Measurements from ENCODE around the gene SLFN5. TPM values are rescaled to one million over a fixed set of nuclear protein-coding genes. Genes with fewer than 3 reads are reported as not detected.

Gene SLFN5
- 63.5 and 74.9 TPM in 2 replicates for total RNA-seq

DNA sequence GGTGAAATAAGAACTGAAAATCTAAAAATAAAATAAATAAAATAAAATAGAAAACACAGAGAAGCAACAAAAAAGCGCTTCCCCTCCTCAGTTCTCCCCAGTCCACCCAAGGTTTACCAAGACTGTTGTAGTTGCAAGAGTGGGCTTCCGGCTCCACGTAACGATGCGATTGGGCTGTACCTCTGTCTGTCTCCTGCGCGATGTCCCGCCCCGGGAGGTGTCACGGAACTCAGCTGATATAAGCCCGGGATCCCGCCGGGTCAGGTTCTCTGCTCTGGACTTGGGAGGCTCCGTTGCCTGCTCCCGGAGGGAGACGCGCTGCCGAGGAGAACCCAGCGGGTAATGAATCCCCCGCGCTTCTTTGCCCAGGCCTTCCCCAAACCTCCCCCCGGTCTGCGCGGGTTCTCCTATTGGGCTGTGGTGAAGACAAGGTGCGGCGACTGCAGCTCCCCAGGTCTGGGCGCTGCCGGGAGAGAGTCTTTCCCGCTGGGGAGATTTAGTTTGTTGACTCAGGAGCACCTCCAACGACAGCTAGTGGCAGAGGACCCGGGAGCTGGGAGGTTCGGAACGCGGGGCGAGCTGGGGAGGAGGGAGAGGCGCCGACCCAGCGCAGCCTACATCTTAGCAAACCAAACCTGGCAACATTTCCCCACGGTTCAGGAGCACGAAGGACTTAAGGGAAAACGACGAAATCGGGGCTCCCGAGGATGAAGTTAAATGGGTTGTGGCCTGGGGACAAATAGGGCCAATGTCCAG, at the start of gene SLFN5:
Gene SLFN5 (plus strand): TSS at position 268 of the 756 bp plus-strand sequence. CDS start 15,619 bp downstream, outside the sequence.

DNA sequence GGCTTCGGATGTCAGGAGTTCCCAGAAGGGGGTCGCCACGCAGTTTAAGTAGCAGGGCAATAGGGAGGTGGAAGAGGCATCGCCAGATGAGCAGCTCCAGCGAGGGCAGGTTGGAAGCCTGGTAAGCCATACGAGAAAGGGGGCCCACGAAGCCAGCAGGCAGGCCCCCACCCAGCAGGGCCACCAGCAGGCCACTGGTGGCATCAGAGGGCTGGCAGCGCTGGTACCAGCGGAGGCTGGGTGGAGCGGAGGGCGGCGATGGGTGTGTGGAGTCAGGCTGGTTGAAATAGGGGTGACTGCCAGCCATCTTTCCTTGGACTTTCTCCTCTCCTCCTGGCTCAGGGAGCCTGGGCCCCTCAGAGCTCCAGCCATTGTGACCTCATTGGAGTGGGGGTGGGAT, 48.9 kb upstream of the SLFN5 start, which contains the start of gene SLC35G3:
Gene SLC35G3 (minus strand): TSS at position 393 of the 400 bp plus-strand sequence. CDS start 86 bp downstream, at position 307.

Other genes starting within 250 kb of the SLFN5 start
- 13.7 and 19.1 TPM in 2 replicates for gene RFFL, start 179.4 kb upstream of the SLFN5 start, total RNA-seq
- 10.4 and 14.1 TPM in 2 replicates for gene RAD51D, start 123.2 kb upstream of the SLFN5 start, total RNA-seq
- not detected in 2 replicates for gene FNDC8, start 121.5 kb upstream of the SLFN5 start, total RNA-seq
- 11.1 and 15.2 TPM in 2 replicates for gene NLE1, start 100.8 kb upstream of the SLFN5 start, total RNA-seq
- gene UNC45B, start 95.3 kb upstream of the SLFN5 start, total RNA-seq, result not detected in 2 replicates
- gene SLC35G3, start 48.7 kb upstream of the SLFN5 start, total RNA-seq, result not detected in 2 replicates
- 8.4 and 8.8 TPM in 2 replicates for gene SLFN11, start 130.5 kb downstream of the SLFN5 start, total RNA-seq
- gene SLFN12, start 189.4 kb downstream of the SLFN5 start, total RNA-seq, result 13.5 and 20.9 TPM in 2 replicates
- 0.13 and 0.22 TPM in 2 replicates for gene SLFN13, start 205.7 kb downstream of the SLFN5 start, total RNA-seq

Data from articular chondrocyte of knee joint (primary cell).